K562 (cell line): ENCODE results near the gene TXNRD2. TPM values are rescaled to one million over a fixed set of nuclear protein-coding genes. Genes with fewer than 3 reads are reported as not detected.

Experiments
- ATAC-seq: fragments of 200-7000 bp; cut with Tn5 transposase; 3 replicates; pipeline ENCODE4 v1.9.1; 2020; ENCODE audit warnings: moderate library complexity
- BruUV-seq: library from RNA; stranded (reverse); fragments of 400-500 nt; replicated peaks from 2 replicates; lab custom pipeline; 2021; lab: Mats Ljungman, UMichigan
- CTCF ChIA-PET: fragments of 300-600 bp; formaldehyde crosslinking; extraction: SDS; loops from one replicate; lab custom pipeline; 2021; ENCODE audit warnings: low intra/inter-chr PET ratio; lab: Yijun Ruan, JAX
- POLR2A ChIA-PET: fragments of 300-600, 350-650 bp; sonication (Branson Sonifier 250); formaldehyde crosslinking; extraction: SDS; loops from one replicate; lab custom pipeline; 2021; ENCODE audit warnings: antibody characterized with exemption, inconsistent platforms; lab: Yijun Ruan, JAX
- DNase-seq, 4 experiments: peaks; one replicate each; pipeline versions ENCODE4 v3.0.0 to v3.0.0-alpha.2; 2011 to 2018; ENCODE audit warnings: low spot score in 3 of 4, mixed read lengths in 3 of 4; ENCODE audit errors: extremely low read depth in 1 of 4
- FAIRE-seq: peaks from 2 replicates; lab custom pipeline; 2011; peaks lifted over from hg19 to GRCh38; lab: Jason Lieb, UNC
- H2AFZ ChIP-seq: 2 replicates; pipeline ENCODE4 v1.6.0; 2011; ENCODE audit warnings: low read depth, low read length, control low read depth, inconsistent platforms
- H3K27ac ChIP-seq: fragments of 200-600 bp; 3 replicates; pipeline ENCODE4 v1.8.0; 2011; ENCODE audit warnings: low read depth, mild to moderate bottlenecking, control low read depth, inconsistent platforms, low read length, moderate library complexity, mixed read lengths; ENCODE audit errors: extremely low read depth
- H3K27me3 ChIP-seq, 2 experiments: fragments of 300-600 bp in 1 of 2; 2 replicates in 1 of 2; 3 replicates in 1 of 2; pipeline versions ENCODE4 v1.6.0 to v1.8.0; 2011; ENCODE audit warnings: inconsistent platforms in 2 of 2, low read length in 2 of 2, mild to moderate bottlenecking in 1 of 2, mixed read lengths in 1 of 2, moderate library complexity in 1 of 2; ENCODE audit not compliant: control insufficient read depth in 2 of 2, insufficient read depth in 2 of 2
- H3K36me3 ChIP-seq: fragments of 300-600 bp; 3 replicates; pipeline ENCODE4 v1.8.0; 2011; ENCODE audit warnings: mild to moderate bottlenecking, low read length, inconsistent platforms; ENCODE audit not compliant: control insufficient read depth, insufficient read depth
- H3K4me1 ChIP-seq, 2 experiments: fragments of 200-600 bp in 1 of 2; replicated peaks in 1 of 2; 2 replicates in 1 of 2; 3 replicates in 1 of 2; pipeline versions ENCODE4 v1.5.1 to v1.8.0; 2011; ENCODE audit warnings: inconsistent platforms in 2 of 2, low read length in 2 of 2, mild to moderate bottlenecking in 1 of 2, mixed read lengths in 1 of 2, moderate library complexity in 1 of 2; ENCODE audit not compliant: control insufficient read depth in 2 of 2, insufficient read depth in 2 of 2
- H3K4me2 ChIP-seq: 2 replicates; pipeline ENCODE4 v1.6.1; 2011; ENCODE audit warnings: low read length, control low read depth, inconsistent platforms, mixed read lengths; ENCODE audit not compliant: insufficient read depth
- H3K4me3 ChIP-seq: fragments of 200-600 bp; sonication (generic), shearing (Covaris generic); 2 replicates; pipeline ENCODE4 v1.5.1; 2016; ENCODE audit warnings: control low read depth, inconsistent platforms
- H3K79me2 ChIP-seq: fragments of 200-600 bp; 3 replicates; pipeline ENCODE4 v1.8.0; 2011; ENCODE audit warnings: low read length, inconsistent platforms; ENCODE audit not compliant: control insufficient read depth, insufficient read depth
- H3K9ac ChIP-seq, 2 experiments: 2 replicates each; pipeline versions ENCODE4 v1.6.0 to v1.6.1; 2011; ENCODE audit warnings: low read depth in 2 of 2, low read length in 2 of 2, control low read depth in 1 of 2, inconsistent platforms in 1 of 2, mild to moderate bottlenecking in 1 of 2, mixed read lengths in 1 of 2; ENCODE audit not compliant: insufficient read depth in 1 of 2
- H3K9me1 ChIP-seq: one replicate; pipeline ENCODE4 v1.6.0; 2011; ENCODE audit warnings: inconsistent platforms, mild to moderate bottlenecking, low read length, moderate library complexity; ENCODE audit not compliant: control insufficient read depth, insufficient read depth
- H3K9me3 ChIP-seq: replicated peaks from 2 replicates; pipeline ENCODE4 v1.5.1; 2011; ENCODE audit warnings: low read depth, low read length, inconsistent platforms; ENCODE audit not compliant: control insufficient read depth, insufficient read depth
- H4K20me1 ChIP-seq: replicated peaks from 2 replicates; pipeline ENCODE4 v1.6.1; 2011; ENCODE audit warnings: low read length, inconsistent platforms, mixed read lengths; ENCODE audit not compliant: control insufficient read depth, insufficient read depth
- GABPB2 ChIP-seq: fragments of 250-450 bp; sonication (Bioruptor Pico); conservative IDR thresholded peaks from 2 replicates; pipeline ENCODE4 v1.5.1; 2021; ENCODE audit warnings: mild to moderate bottlenecking
- HNRNPLL ChIP-seq: fragments of 200-400 bp; formaldehyde crosslinking; IDR thresholded peaks from 2 replicates; pipeline ENCODE4 v1.6.1; 2017; ENCODE audit warnings: low read length, low read depth, mild to moderate bottlenecking; ENCODE audit not compliant: poor library complexity, severe bottlenecking
- MAFK ChIP-seq: IDR thresholded peaks from 2 replicates; pipeline ENCODE4 v1.6.1; 2011; ENCODE audit warnings: low read length, improper control_type of control experiment
- SETDB1 ChIP-seq: IDR thresholded peaks from one replicate; pipeline ENCODE4 v1.6.1; 2012; ENCODE audit warnings: low read length, control low read depth, inconsistent platforms
- SIX5 ChIP-seq, 2 experiments: IDR thresholded peaks; 2 replicates each; pipeline ENCODE4 v1.6.1; 2011; ENCODE audit warnings: low read length in 2 of 2, borderline replicate concordance in 1 of 2, low read depth in 1 of 2, mild to moderate bottlenecking in 1 of 2, moderate library complexity in 1 of 2; ENCODE audit not compliant: insufficient read depth in 1 of 2
- WGBS: fragments of 100-300 bp; shearing (Covaris generic); methylation state at CpG from one replicate; pipeline ENCODE4 v1.1.6; 2016; ENCODE audit warnings: low coverage, mixed read lengths; ENCODE audit not compliant: insufficient coverage; ENCODE audit errors: missing lambda C conversion rate; 5-methylcytosine and 5-hydroxymethylcytosine counted together
- in situ Hi-C: fragments of 300-500 bp; cut with MboI; formaldehyde crosslinking; loops from 4 replicates; pipeline ENCODE4 v1.15.0; 2018; ENCODE audit warnings: inconsistent platforms, mixed read lengths
- intact Hi-C: fragments of 100-400 bp; cut with micrococcal nuclease; formaldehyde crosslinking; loops from 2 replicates; pipeline ENCODE4 v1.14.2; 2022
- polyA plus RNA-seq, 8 experiments: library from polyadenylated mRNA; depleted of rRNA in 4 of 8; stranded (reverse) in 5 of 8; unstranded in 3 of 8; fragments of >200 nt; fragmentation: Nextera tagmentation in 2 of 8; fragmentation: Illumina TruSeq in 1 of 8; extraction: Ambion mirVana in 2 of 8; extraction: Trizol in 1 of 8; gene quantifications; 2 replicates each; pipeline versions ENCODE4 v1.2.1 to v1.2.3, GENCODE V29; 2011 to 2014; ENCODE audit warnings: inconsistent platforms in 1 of 8, missing spikeins in 1 of 8
- total RNA-seq, 7 experiments: library from RNA; depleted of rRNA in 6 of 7; stranded (reverse); fragments of >200 nt in 6 of 7; fragmentation: Illumina TruSeq in 2 of 7; extraction: Trizol in 2 of 7; gene quantifications; 2 replicates each; pipeline versions ENCODE4 v1.2.1 to v1.2.3, GENCODE V29; 2011 to 2021; ENCODE audit warnings: low replicate concordance in 1 of 7

TXNRD2 gene
- total and polyA plus RNA-seq, 9 of the 15 experiments (the other 6 are each of a cell fraction or from before 2014, with no cell fraction given), result 3.3 to 80.2 (median 49.4) TPM

DNA sequence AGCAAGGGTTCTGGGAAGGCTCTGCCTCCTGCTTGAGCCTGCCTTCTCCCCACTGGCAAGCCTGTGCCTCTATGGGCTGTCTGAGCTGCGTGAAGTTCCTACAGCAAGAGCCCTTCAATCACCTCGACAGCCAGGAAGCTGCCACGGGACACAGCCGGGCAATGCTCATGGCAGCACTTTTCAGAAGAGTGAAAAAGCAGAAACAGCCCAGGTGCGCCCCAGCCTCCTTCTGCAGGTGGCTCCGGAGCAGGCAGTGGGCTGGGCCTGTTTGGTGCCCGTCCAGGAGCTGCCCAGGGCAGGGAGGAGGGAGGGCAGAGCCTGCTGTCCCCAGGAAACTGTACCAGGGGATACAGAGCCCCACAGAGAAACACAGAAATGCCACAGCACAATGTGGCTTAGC lies 24.7 kb downstream of the TXNRD2 start:
- Histone ChIP-seq H2AFZ (no peak overlapping the region), H3K36me3 (peaks cover 62% of the 10 kb centered on the region), H3K79me2 (no peaks in the 10 kb centered on the region), H3K27ac (no peak overlapping the region), H3K9me3 (no peaks in the 10 kb centered on the region), H3K4me2 (no peak overlapping the region), H4K20me1 (no peaks in the 10 kb centered on the region), H3K27me3 (no peaks in the 10 kb centered on the region), H3K4me1 (peaks cover 0 to 35% of the 10 kb centered on the region in 2 experiments; a peak in 4 of 5 replicates), H3K9ac (peak overlapping the region in 1 of 2 experiments; percentile 57; a peak in 2 of 4 replicates), H3K9me1 (no peaks in the 10 kb centered on the region), H3K4me3 (no peak overlapping the region)
- TF ChIP-seq SIX5 (IDR thresholded peaks at IDR 0.05; ENCODE audit: borderline replicate concordance in 1 of 2, insufficient read depth in 1 of 2, low read depth in 1 of 2, low read length in 2 of 2) (peak in 1 of 2 experiments; percentile 14; a peak in 1 of 4 replicates), MAFK (no peak), GABPB2 (CRISPR knock-in tag) (0 out of 2 replicates have a peak, but pooled peaks have one; percentile 1), SETDB1 (no peak), HNRNPLL (peak; percentile 27)
- no TSS peak for BruUV-seq
- ChIA-PET POLR2A (interaction anchor here (0.6 to 2.3 kb wide), 6 partner anchors 10 to 162 kb away, joined by 3 to 12 read pairs (median 4); partner anchors contain the start of genes COMT and TXNRD2), CTCF (interaction anchor here (0.6 kb wide), 1 partner anchor 78 kb away, joined by 3 read pairs; no protein-coding TSS in a partner anchor)
- in situ Hi-C loops (no loop called here), intact Hi-C loops (no loop called here)
- WGBS, result 73% methylated on average over 7 of the region's 7 CpGs
- DNase-seq (no peak), FAIRE-seq (no peak), ATAC-seq (no peak)
